ENCODE data around the gene ELP4.

The ELP4 gene

GRCh38 chr11:31824879-31825837 lies 315.6 kb downstream of the ELP4 start:
- 1 to 2% methylated on average over 52 of the region's 52 CpGs for WGBS, 2 experiments
- H3K36me3 ChIP-seq (ENCODE audit: control insufficient read depth, insufficient read depth, low read length), result no peaks in the 10 kb centered on the region
- H3K27ac ChIP-seq (ENCODE audit: insufficient read depth, low read depth, low read length, poor library complexity, severe bottlenecking), result no peak overlapping the region
- peaks cover 100% of the 10 kb centered on the region for H3K27me3 ChIP-seq (ENCODE audit: control insufficient read depth, insufficient read depth, low read length, poor library complexity, severe bottlenecking)
- H3K9me3 ChIP-seq (ENCODE audit: control insufficient read depth, low read length), result no peaks in the 10 kb centered on the region
- no peak overlapping the region for H3K4me3 ChIP-seq (ENCODE audit: insufficient read depth, low read depth, low read length)
- H3K4me1 ChIP-seq (ENCODE audit: control insufficient read depth, insufficient read depth, low read length), result peaks cover 19% of the 10 kb centered on the region

DNA sequence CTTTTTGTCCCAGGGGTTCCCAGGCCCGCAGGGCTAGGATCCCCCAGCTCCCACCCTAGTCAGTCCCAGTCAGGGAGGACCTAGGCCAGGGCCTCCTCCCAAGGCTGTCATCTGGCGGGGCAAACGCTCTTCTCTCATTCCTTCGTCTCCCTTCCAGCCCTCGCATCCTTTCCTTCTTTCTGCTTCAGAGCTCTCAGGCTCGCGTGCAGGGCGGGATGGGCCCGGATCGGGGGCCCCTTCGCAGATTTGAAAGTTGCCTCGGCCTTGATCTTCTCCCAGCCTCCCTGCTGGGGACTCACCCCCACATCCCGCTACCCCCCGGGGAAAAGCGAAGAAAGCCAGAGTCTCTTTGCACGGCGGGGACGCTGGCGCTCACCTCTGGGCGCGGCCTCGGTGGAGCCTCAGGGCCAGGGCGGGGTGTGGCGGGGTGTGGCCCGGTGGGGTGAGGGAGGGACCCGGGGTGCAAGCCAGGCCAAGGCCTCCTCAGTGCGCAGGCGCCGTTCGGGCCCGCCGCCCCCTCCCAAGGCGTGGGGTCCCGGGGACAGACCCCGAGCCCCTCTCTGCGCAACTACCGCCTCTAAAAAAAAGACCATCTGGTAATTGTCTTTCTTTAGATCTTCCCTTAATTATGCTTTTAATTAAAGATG lies 316.4 kb downstream of the ELP4 start:
- Histone ChIP-seq H3K4me3 (ENCODE audit: insufficient read depth, low read depth, low read length) (peak overlapping the region; percentile 4), H3K27ac (ENCODE audit: insufficient read depth, low read depth, low read length, poor library complexity, severe bottlenecking) (no peak overlapping the region), H3K4me1 (ENCODE audit: control insufficient read depth, insufficient read depth, low read length) (peaks cover 18% of the 10 kb centered on the region)

DNA sequence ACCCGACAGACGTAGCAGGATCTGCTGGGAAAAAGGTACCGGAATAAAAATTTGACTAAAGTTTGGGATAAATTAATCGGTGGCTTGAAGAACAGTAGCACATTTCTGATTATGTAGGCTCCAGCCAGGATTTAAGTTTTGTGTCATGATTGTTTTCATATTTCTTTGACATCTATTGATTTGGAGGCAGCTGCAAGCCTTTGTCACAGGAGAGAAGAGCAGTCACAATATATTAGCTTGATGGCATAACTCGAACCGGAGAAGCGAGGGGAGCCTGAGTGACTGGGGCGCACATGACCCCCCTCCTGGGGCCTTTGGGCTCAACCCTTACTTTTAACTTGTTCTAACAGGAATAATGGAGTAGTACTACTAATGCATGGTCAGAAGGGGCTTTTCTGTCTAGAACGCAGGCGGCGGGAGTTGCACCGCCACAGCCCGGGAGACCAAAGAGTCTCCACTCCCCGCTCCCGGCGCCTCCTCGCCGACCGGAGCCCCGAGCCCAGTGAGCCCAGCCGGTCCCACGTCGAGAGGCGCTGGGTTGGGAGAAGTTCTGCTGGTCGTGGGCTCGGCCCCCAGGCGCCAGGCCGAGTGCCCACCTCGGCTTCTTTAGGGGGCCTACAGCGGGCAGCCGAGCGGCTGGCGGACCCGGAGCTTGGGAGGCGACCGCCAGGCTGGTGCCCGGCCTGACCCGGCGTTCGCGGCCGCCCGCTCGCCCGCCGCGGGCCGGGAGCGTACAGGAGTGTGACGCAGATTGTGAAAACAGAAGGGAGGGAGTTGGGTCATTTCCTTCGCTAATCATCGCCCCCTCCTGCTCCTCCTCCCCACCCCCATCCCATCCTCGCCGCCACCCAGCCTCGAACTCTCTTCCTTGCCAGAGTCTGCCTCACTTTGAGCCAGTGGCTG lies 317.2 kb downstream of the ELP4 start:
- Histone ChIP-seq H3K27ac (ENCODE audit: insufficient read depth, low read depth, low read length, poor library complexity, severe bottlenecking) (no peak overlapping the region), H3K4me1 (ENCODE audit: control insufficient read depth, insufficient read depth, low read length) (peaks cover 16% of the 10 kb centered on the region), H3K27me3 (ENCODE audit: control insufficient read depth, insufficient read depth, low read length, poor library complexity, severe bottlenecking) (peaks cover 87% of the 10 kb centered on the region), H3K9me3 (ENCODE audit: control insufficient read depth, low read length) (no peaks in the 10 kb centered on the region), H3K36me3 (ENCODE audit: control insufficient read depth, insufficient read depth, low read length) (no peaks in the 10 kb centered on the region), H3K4me3 (ENCODE audit: insufficient read depth, low read depth, low read length) (peak overlapping the region; percentile 25)
- 1% methylated on average over 55 of the region's 55 CpGs for WGBS, 2 experiments

More for the DNA sequence above, 316.4 kb downstream of the ELP4 start:
- H3K27me3 ChIP-seq (ENCODE audit: control insufficient read depth, insufficient read depth, low read length, poor library complexity, severe bottlenecking), result peaks cover 96% of the 10 kb centered on the region
- no peaks in the 10 kb centered on the region for H3K9me3 ChIP-seq (ENCODE audit: control insufficient read depth, low read length)
- 1% methylated on average over 37 of the region's 37 CpGs for whole genome bisulfite sequencing, 2 experiments
- no peaks in the 10 kb centered on the region for H3K36me3 ChIP-seq (ENCODE audit: control insufficient read depth, insufficient read depth, low read length)

- H3K27ac ChIP-seq (ENCODE audit: insufficient read depth, low read depth, low read length, poor library complexity, severe bottlenecking), result no peak overlapping the region
- H3K4me3 ChIP-seq (ENCODE audit: insufficient read depth, low read depth, low read length), result peak overlapping the region; percentile 25
- peaks cover 79% of the 10 kb centered on the region for H3K27me3 ChIP-seq (ENCODE audit: control insufficient read depth, insufficient read depth, low read length, poor library complexity, severe bottlenecking)
- H3K4me1 ChIP-seq (ENCODE audit: control insufficient read depth, insufficient read depth, low read length), result peaks cover 14% of the 10 kb centered on the region
- H3K9me3 ChIP-seq (ENCODE audit: control insufficient read depth, low read length), result no peaks in the 10 kb centered on the region
- H3K36me3 ChIP-seq (ENCODE audit: control insufficient read depth, insufficient read depth, low read length), result no peaks in the 10 kb centered on the region
- 4 to 5% methylated on average over 16 to 18 of the region's 18 CpGs for WGBS, 2 experiments
Observed at GRCh38 chr11:31827455-31828206, 318.1 kb downstream of the ELP4 start.

DNA sequence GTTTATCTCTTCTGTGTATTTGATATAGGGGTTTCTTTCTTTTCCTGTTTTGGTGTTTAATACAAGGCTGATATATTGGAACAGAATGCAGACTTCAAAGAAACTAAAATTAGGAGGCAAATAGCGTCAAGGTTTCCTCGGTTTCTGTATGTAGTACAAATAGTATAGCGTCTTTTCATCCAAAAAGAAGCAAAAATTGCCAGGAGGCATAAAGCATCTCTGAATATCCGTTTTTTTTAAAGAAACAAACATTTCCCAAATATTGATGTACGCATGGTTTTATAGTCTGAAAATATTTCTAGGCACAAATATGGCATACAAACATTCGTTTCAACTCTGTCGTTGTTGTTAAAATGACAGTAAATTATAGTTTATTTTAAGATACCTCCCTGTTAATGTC lies 318.6 kb downstream of the ELP4 start:
- H3K4me1 ChIP-seq (ENCODE audit: control insufficient read depth, insufficient read depth, low read length), result peaks cover 14% of the 10 kb centered on the region
- H3K36me3 ChIP-seq (ENCODE audit: control insufficient read depth, insufficient read depth, low read length), result no peaks in the 10 kb centered on the region
- no peak overlapping the region for H3K27ac ChIP-seq (ENCODE audit: insufficient read depth, low read depth, low read length, poor library complexity, severe bottlenecking)
- no peak overlapping the region for H3K4me3 ChIP-seq (ENCODE audit: insufficient read depth, low read depth, low read length)
- peaks cover 73% of the 10 kb centered on the region for H3K27me3 ChIP-seq (ENCODE audit: control insufficient read depth, insufficient read depth, low read length, poor library complexity, severe bottlenecking)
- H3K9me3 ChIP-seq (ENCODE audit: control insufficient read depth, low read length), result no peaks in the 10 kb centered on the region
- WGBS, 2 experiments, result 39 to 48% methylated on average over 4 to 7 of the region's 7 CpGs

- peaks cover 51% of the 10 kb centered on the region for H3K27me3 ChIP-seq (ENCODE audit: control insufficient read depth, insufficient read depth, low read length, poor library complexity, severe bottlenecking)
- H3K9me3 ChIP-seq (ENCODE audit: control insufficient read depth, low read length), result no peaks in the 10 kb centered on the region
- H3K4me1 ChIP-seq (ENCODE audit: control insufficient read depth, insufficient read depth, low read length), result peaks cover 6% of the 10 kb centered on the region
- 90 to 92% methylated on average over 3 to 4 of the region's 4 CpGs for WGBS, 2 experiments
- no peak overlapping the region for H3K4me3 ChIP-seq (ENCODE audit: insufficient read depth, low read depth, low read length)
- no peaks in the 10 kb centered on the region for H3K36me3 ChIP-seq (ENCODE audit: control insufficient read depth, insufficient read depth, low read length)
- no peak overlapping the region for H3K27ac ChIP-seq (ENCODE audit: insufficient read depth, low read depth, low read length, poor library complexity, severe bottlenecking)
Observed at GRCh38 chr11:31830406-31830805, 320.8 kb downstream of the ELP4 start.

DNA sequence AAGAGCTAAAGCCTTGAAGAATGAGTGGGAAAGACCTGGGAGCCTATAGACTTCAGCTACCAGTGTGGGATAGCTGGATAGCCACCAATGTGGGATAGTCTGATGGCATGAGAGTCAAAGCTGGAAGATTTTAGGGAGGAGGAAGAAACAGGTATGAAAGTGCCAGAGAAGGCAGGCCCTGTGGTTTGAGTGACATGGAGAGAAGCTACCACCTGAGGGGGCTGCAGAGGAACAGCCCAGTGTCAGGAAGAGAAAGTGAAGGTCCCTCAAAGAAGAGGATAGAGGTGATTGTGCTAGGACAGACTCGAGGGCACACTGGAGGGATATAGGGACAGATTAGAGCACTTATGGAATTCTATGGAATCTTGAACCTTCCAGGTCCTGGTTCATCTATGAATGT lies 324.7 kb downstream of the ELP4 start:
- H3K27ac ChIP-seq (ENCODE audit: insufficient read depth, low read depth, low read length, poor library complexity, severe bottlenecking), result no peak overlapping the region
- H3K4me1 ChIP-seq (ENCODE audit: control insufficient read depth, insufficient read depth, low read length), result no peaks in the 10 kb centered on the region
- no peaks in the 10 kb centered on the region for H3K36me3 ChIP-seq (ENCODE audit: control insufficient read depth, insufficient read depth, low read length)
- no peaks in the 10 kb centered on the region for H3K9me3 ChIP-seq (ENCODE audit: control insufficient read depth, low read length)
- H3K4me3 ChIP-seq (ENCODE audit: insufficient read depth, low read depth, low read length), result no peak overlapping the region
- H3K27me3 ChIP-seq (ENCODE audit: control insufficient read depth, insufficient read depth, low read length, poor library complexity, severe bottlenecking), result peaks cover 13% of the 10 kb centered on the region
- WGBS, 2 experiments, result 56 to 65% methylated on average over 1 of the region's 1 CpG
